Activated CD8-positive, alpha-beta memory T cell treated with anti-CD3 and anti-CD28 coated beads for 48 hours (primary cell): ENCODE results near the gene TAOK1.

Source experiments
- DNase-seq, 3 experiments: peaks; one replicate each; pipeline ENCODE4 v3.0.0-alpha.2; 2020; ENCODE audit warnings: low read depth in 2 of 3, low spot score in 2 of 3

TAOK1 gene

GRCh38 chr17:29378500-29378899 lies 11.7 kb upstream of the TAOK1 start:
- DNase-seq: no peak

- DNase-seq: no peak
These were observed 10.8 kb upstream of the TAOK1 start for GRCh38 chr17:29379084-29379991.

GRCh38 chr17:29383686-29384085 lies 6.5 kb upstream of the TAOK1 start:
- no peak for DNase-seq

GRCh38 chr17:29384901-29385300 lies 5.3 kb upstream of the TAOK1 start:
- no peak for DNase-seq

- no peak for DNase-seq
These were observed 3.4 kb upstream of the TAOK1 start for GRCh38 chr17:29386760-29387159.

GRCh38 chr17:29388937-29389336 lies 1.2 kb upstream of the TAOK1 start:
- DNase-seq: no peak

GRCh38 chr17:29390851-29391631 lies 878 bp downstream of the TAOK1 start:
- peak in 1 of 3 experiments; percentile 7 for DNase-seq

- DNase-seq: no peak
These were observed 3.3 kb downstream of the TAOK1 start for GRCh38 chr17:29393436-29393835.

GRCh38 chr17:29394761-29395160 lies 4.6 kb downstream of the TAOK1 start:
- DNase-seq: no peak

- no peak for DNase-seq
These were observed 5.9 kb downstream of the TAOK1 start for GRCh38 chr17:29396066-29396465.

GRCh38 chr17:29399634-29400033 lies 9.5 kb downstream of the TAOK1 start:
- no peak for DNase-seq

GRCh38 chr17:29400818-29401217 lies 10.7 kb downstream of the TAOK1 start:
- DNase-seq: no peak

- no peak for DNase-seq
These were observed 11.1 kb downstream of the TAOK1 start for GRCh38 chr17:29401258-29401657.

- no peak for DNase-seq
These were observed 17.7 kb downstream of the TAOK1 start for GRCh38 chr17:29407856-29408255.

- no peak for DNase-seq
These were observed 19.8 kb downstream of the TAOK1 start for GRCh38 chr17:29409963-29410362.

- DNase-seq: no peak
These were observed 22.8 kb downstream of the TAOK1 start for GRCh38 chr17:29412780-29413565.

- DNase-seq: no peak
These were observed 30.0 kb downstream of the TAOK1 start for GRCh38 chr17:29420128-29420527.

- no peak for DNase-seq
These were observed 40.1 kb downstream of the TAOK1 start for GRCh38 chr17:29430275-29430674.

- DNase-seq: no peak
These were observed 43.4 kb downstream of the TAOK1 start for GRCh38 chr17:29433541-29433940.

- DNase-seq: no peak
These were observed 44.4 kb downstream of the TAOK1 start for GRCh38 chr17:29434550-29434949.

- no peak for DNase-seq
These were observed 52.3 kb downstream of the TAOK1 start for GRCh38 chr17:29442451-29442850.
